HG03066 (cell line): ENCODE data around the gene NOB1.

Source experiments
- ATAC-seq: cut with Tn5 transposase; IDR thresholded peaks from one replicate; pipeline ENCODE4 v1.9.1; 2021; ENCODE audit warnings: low read depth; ENCODE audit not compliant: unreplicated experiment

The NOB1 gene

GRCh38 chr16:69724414-69724873, 30.3 kb downstream of the NOB1 start:
- no peak for ATAC-seq

DNA sequence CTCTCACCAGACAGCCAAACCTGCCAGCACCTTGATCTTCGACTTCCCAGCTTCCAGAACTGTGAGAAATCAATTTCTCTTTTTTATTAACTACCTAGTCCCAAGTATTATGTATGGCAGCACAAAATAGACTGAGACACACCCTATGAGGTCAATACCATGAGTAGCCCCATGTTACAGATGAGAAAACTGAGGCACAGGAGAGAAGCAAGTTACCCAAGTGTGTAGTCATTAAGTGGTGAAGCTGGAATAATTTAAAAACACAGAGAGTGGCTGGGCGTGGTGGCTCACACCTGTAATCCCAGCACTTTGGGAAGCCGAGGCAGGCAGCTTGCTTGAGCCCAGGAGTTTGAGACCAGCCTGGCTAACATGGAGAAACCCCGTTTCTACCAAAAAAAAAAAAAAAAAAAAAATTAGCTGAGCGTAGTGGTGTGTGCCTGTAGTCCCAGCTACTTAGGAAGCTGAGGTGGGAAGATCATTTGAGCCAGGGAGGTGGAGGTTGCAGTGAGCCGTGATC, 33.2 kb downstream of the NOB1 start:
- no peak for ATAC-seq

DNA sequence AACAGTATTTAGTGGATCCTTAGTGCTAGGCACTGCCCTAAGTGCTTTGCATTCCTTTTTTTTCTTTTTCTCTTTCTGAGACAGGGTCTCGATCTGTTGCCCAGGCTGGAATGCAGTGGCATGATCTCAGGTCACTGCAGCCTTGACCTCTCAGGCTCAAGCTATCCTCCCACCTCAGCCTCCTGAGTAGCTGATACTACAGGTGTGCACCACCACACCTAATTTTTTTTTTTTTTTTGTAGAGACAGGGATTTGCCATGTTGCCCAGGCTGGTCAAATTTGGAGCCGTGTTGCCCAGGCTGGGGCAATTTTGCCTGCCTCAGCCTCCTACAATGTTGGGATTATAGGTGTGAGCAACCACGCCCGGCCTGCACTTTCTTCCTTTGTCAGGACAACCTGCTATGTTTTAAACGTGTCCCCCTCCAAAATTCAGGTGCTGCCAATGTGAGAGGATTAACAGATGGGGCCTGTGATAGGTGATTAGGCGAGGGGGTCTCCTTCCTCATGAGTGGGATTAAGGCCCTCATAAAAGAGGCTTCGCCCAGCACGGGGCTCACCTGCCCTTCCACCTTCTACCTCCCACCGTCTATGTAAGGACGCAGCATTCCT, 33.8 kb downstream of the NOB1 start:
- no peak for ATAC-seq

DNA sequence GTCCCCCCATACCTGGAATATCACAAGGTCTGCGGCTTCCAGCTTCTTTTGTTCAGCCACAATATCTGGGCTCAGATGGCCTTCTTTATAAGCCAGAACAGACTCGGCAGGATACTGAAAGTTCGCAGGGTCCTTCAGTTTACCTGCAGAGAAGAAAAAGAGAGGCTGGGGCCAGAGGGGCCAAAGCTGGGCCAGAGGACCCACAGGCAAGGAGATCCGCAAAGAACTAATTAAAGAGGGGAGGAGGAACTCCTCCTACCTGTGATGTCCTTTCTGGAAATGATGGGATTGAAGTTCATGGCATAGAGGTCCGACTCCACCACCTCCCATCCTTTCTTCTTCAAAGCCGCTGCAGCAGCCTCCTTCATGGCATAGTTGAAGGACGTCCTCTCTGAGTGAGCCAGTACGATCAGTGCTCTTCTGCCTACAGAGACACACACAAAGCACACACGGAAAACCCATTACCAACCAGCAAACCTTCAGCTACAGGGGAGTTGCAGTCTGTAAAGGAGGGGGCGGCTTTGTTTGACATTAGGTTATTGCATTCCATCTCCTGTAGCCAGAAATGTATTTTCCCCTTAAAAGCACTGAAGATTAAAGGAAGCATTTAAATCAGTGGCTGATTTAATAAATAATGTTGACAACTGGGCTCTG, 36.5 kb downstream of the NOB1 start:
- no peak for ATAC-seq

DNA sequence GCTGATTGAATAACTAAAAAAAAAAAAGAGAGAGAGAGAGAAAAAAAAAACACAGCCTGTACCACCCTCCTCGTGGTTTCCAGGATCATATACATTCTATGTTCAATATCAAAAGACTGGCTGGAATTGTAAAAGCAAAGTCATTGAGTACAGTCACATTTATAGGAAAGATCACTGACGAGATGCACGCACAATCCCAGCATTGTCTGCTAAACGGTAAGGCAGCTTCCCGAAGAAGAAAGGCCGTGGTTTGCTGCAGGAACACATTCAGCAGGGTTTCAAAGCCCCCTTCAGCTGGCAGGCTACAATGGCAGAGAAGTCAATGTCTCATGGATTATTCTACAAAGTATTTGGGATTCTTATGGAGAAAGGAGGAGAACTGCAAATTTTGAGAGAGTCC, 37.7 kb downstream of the NOB1 start:
- ATAC-seq = no peak

DNA sequence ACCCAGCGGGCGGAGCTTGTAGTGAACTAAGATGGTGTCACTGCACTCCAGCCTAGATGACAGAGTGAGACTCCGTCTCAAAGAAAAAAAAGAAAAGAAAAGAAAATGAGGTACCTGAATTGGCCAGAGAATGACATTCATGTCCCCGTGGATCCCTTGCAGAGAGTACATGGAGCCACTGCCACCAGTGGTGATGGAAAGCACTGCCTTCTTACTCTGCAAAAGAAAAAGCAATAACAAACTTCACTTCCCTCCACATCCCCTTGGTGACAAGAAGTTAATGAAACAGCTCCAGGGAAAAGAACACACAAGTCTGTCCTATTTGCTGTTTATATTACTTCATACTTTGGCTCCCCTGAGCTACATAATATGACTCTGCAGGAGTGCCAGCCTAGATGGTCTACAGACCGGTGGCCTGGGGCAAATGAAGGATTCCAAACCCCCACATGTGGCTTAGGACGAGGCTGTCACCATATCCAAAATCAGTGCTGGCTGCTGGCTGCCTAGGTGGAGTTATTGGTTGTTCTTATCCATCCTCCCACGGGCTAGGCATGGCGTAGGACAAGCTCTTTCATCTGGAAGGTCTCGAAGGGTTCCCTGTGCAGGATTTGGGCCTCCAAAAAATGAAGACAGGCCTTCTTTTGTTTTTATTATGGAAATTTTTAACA, 41.7 kb downstream of the NOB1 start:
- no peak for ATAC-seq

- ATAC-seq = no peak
These were observed 42.4 kb downstream of the NOB1 start for GRCh38 chr16:69712277-69712676.

DNA sequence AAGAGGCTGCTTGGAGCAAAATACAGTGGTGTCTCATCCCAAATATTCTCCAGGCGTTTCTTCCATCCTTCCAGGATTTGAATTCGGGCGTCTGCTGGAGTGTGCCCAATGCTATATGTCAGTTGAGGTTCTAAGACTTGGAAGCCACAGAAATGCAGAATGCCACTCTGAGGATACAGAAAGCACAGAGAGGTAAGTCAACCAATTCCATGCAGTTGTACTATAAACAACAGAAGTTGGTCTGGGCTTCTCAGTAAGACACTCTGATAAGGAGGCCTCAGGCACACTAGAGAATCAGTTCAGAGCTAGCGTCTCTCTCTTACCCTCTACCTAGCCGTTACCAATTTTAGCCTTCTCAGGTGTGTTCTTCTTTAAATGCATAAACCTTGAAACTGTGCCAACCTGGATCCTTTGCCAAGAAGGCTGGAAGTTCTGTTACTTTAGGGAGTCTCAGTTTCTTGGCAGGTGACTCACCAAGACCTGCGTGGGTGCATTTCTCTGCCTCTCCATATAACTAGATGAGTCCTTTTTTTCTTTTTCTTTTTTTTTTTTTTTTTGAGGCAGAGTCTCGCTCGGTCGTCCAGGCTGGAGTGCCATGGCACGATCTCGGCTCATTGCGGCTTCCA, 43.5 kb downstream of the NOB1 start:
- no peak for ATAC-seq

DNA sequence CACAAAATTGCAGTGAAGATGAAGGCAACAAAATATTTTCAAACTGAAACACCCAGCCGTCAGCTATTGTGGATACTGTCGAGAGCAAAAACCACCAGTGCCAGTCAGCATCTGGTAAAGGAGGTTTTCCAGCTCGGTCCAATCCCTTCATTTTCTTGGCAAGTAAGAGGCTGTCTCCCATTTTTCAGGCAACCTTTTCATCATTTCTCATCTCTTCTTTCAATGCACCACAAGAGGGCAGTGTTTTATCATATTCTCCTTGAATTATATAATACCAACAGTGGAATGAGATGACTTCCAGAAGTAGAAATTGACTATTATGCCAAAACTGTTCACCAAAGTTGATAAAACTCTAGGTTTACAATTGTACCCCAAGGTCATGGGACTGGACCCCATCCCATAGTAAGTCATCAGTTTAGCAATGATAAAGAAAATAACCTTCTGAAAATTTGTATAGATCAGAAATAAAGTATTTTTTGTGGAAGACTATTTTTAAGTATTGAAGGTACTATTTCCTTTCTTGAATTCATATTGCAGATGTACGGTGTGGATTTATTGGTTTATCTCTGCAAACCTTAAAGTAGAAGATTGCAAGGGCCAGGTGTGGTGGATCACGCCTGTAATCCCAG, 45.2 kb downstream of the NOB1 start:
- ATAC-seq = no peak

- ATAC-seq = no peak
These were observed 46.6 kb downstream of the NOB1 start for GRCh38 chr16:69707920-69708683.

GRCh38 chr16:69706975-69707340, 47.8 kb downstream of the NOB1 start:
- ATAC-seq = no peak

DNA sequence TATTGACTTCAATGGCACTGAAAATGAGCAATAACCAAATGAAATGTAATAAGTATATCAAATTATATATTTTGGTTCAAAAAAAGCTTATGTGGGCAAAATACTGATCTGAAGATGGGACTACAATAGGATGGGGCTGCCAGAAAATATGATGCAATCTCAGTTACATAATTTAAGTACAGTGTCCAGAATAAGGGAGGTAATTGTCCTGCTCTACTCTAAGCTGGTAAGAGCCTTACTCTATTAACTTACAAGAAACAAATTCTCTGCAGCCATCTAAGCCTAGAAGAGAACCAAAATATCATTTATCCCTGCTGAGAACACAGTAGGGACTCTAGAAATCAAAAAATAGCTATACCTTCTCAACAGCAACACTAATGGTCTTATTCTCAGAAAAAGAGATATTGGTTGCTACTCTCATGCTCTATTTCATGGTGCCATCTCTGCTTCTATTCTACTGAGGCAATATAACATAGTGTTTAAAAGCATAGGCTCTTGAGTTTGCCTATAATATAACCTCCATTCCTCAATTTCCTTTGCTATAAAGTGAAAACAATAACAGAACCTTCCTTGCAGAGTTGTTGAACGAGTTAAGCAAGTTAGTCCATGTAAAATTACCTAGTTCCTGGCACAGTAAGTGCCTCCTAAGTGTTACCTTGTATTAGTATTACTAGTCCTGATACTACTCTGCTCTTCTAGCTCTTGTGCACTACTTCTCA, 48.3 kb downstream of the NOB1 start:
- ATAC-seq = no peak

GRCh38 chr16:69703638-69704037, 51.1 kb downstream of the NOB1 start:
- no peak for ATAC-seq

DNA sequence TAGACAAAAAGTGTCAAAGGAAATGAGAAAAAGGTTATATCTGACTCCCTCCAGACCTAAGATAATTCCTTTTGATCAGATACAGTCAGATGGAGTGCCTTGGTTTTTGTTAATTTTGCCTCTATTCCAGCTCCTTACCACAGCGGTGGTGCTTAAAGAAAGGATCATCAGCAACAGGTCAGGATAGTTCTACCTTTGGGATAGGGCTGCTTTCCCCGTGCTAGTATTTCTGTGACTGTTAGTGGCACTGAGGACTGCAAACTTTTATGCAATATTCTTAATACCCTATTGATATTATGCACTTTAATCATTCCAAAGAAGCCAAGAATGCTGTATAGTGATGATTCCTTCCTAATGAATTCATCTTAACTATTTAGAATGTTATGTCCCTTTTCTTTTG, 52.9 kb downstream of the NOB1 start:
- no peak for ATAC-seq

GRCh38 chr16:69701452-69701851, 53.3 kb downstream of the NOB1 start:
- ATAC-seq = no peak

- no peak for ATAC-seq
These were observed 54.8 kb downstream of the NOB1 start for GRCh38 chr16:69699915-69700314.

- ATAC-seq = no peak
These were observed 56.3 kb downstream of the NOB1 start for GRCh38 chr16:69698404-69698803.

GRCh38 chr16:69693916-69694315, 60.8 kb downstream of the NOB1 start:
- ATAC-seq = no peak
